Measurements from ENCODE around the gene CCR7. TPM values are rescaled to one million over a fixed set of nuclear protein-coding genes. Genes with fewer than 3 reads are reported as not detected.

The CCR7 gene
- total and polyA plus RNA-seq, 2 of the 8 experiments (the other 6 are each of a cell fraction or from before 2014, with no cell fraction given): 0.12 to 0.17 TPM

DNA sequence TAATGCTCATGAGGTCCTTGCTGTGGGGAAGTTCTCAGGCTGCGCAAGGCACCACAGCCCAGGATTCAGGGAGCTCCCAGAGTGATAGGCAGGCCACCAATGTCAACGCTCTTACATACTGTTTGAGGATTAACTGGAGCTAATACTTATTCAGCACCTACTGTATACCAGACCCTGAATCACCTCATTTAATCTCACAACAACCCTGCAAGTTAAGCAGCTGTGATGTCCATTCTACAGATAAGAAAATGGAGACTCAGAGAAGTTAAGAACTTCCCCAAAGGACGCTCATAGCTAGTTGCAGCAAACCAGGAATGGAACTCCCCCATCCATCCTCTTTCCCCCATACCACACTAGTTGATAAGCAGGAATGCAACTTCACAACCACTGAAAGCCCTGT, 25.5 kb upstream of the CCR7 start (continued):
- TF ChIP-seq CHD7 (IDR thresholded peaks at IDR 0.05; ENCODE audit: insufficient replicate concordance, low read length): no peak
- no peak for TF ChIP-seq POU5F1 (IDR thresholded peaks at IDR 0.05; ENCODE audit: low read depth, low read length)
- no peak for TF ChIP-seq CBX5 (IDR thresholded peaks at IDR 0.05; ENCODE audit: low read depth, low read length)
- TF ChIP-seq NANOG (IDR thresholded peaks at IDR 0.05; ENCODE audit: insufficient read depth, low read depth, low read length, poor library complexity, severe bottlenecking): no peak
- no peak for TF ChIP-seq GTF2F1 (IDR thresholded peaks at IDR 0.05; ENCODE audit: borderline replicate concordance, low read depth, low read length)
- no peak for TF ChIP-seq RNF2 (IDR thresholded peaks at IDR 0.05; ENCODE audit: borderline replicate concordance, low read depth, low read length, missing control alignments, poor library complexity, severe bottlenecking)
- TF ChIP-seq RXRA (IDR thresholded peaks at IDR 0.05; ENCODE audit: insufficient read depth, low read depth, low read length): no peak
- no peak for TF ChIP-seq RAD21 (IDR thresholded peaks at IDR 0.05 in 1 of 2, conservative IDR thresholded peaks at IDR 0.05 in 1 of 2; ENCODE audit: low read depth in 2 of 2, low read length in 2 of 2)
- no peak for TF ChIP-seq PHF8 (conservative IDR thresholded peaks at IDR 0.05; ENCODE audit: low read depth, low read length)
